ENCODE measurements around the gene METAP1D. TPM values are rescaled to one million over a fixed set of nuclear protein-coding genes. Genes with fewer than 3 reads are reported as not detected.

The METAP1D gene
- total and polyA plus RNA-seq, 2 of the 4 experiments (the other 2 are of a cell fraction) = 3.4 to 5.5 TPM

- Histone ChIP-seq H3K4ac (ENCODE audit: low read depth, low read length) (peak overlapping the region; percentile 69), H4K8ac (ENCODE audit: low read depth in 2 of 2, low read length in 2 of 2) (peak overlapping the region; percentile 64 to 70; a peak in 3 of 4 replicates), H2AFZ (replicated peaks; ENCODE audit: low read length, poor library complexity) (peak overlapping the region; percentile 90), H2AK5ac (ENCODE audit: low read depth, low read length) (no peak overlapping the region), H3K36me3 (ENCODE audit: control insufficient read depth, insufficient read depth, low read length) (no peaks in the 10 kb centered on the region), H4K5ac (ENCODE audit: low read depth, low read length) (no peak overlapping the region; the same call in 1 of the 2 replicates), H3K56ac (ENCODE audit: extremely low read depth, insufficient read depth, low read length) (no peak overlapping the region), H3K4me1 (ENCODE audit: control insufficient read depth, insufficient read depth, low read length) (peaks cover 12% of the 10 kb centered on the region), H4K91ac (ENCODE audit: insufficient read depth, low read depth, low read length) (peak overlapping the region; percentile 18; the same call in 1 of the 2 replicates), H3K14ac (replicated peaks; ENCODE audit: low read depth, low read length) (no peak overlapping the region), H3K27me3 (ENCODE audit: control insufficient read depth, insufficient read depth, low read length) (peaks cover 52% of the 10 kb centered on the region), H2BK20ac (ENCODE audit: low read depth, low read length) (no peak overlapping the region), H2BK120ac (ENCODE audit: low read depth, low read length) (peak overlapping the region; percentile 42; the same call in 1 of the 2 replicates), H2BK5ac (ENCODE audit: low read depth, low read length, poor library complexity, severe bottlenecking) (peak overlapping the region; percentile 48), H3K18ac (ENCODE audit: low read depth, low read length) (peak overlapping the region; percentile 16; the same call in 1 of the 2 replicates), H3K9me1 (ENCODE audit: insufficient read depth, low read length) (peaks cover 5% of the 10 kb centered on the region), H2BK15ac (ENCODE audit: low read depth, low read length) (no peak overlapping the region), H3K27ac (ENCODE audit: insufficient read depth, low read length) (peak overlapping the region; percentile 14; the same call in 1 of the 2 replicates), H3K9me3 (ENCODE audit: control insufficient read depth, insufficient read depth, low read length) (no peaks in the 10 kb centered on the region), H2AK9ac (replicated peaks; ENCODE audit: low read depth, low read length, poor library complexity) (peak overlapping the region; percentile 73), H4K20me1 (ENCODE audit: insufficient read depth, low read length) (peaks cover 3% of the 10 kb centered on the region; the same call in 1 of the 2 replicates), H3K79me1 (ENCODE audit: low read depth in 1 of 2, low read length in 2 of 2) (no peaks in the 10 kb centered on the region), H3K4me2 (ENCODE audit: low read depth, low read length) (peak overlapping the region; percentile 94), H3K23ac (ENCODE audit: low read depth, low read length) (peak overlapping the region; percentile 82; the same call in 1 of the 2 replicates), H3K9ac (ENCODE audit: low read depth, low read length) (peak overlapping the region; percentile 40), H3K4me3 (ENCODE audit: insufficient read depth, low read depth, low read length) (peak overlapping the region; percentile 58)
- dilution Hi-C loops (cut with HindIII; ENCODE audit: low sequenced_read_pairs, unreplicated experiment) (no loop called here), intact Hi-C loops (cut with micrococcal nuclease) (loop anchor here (2.0 kb wide), 1 partner anchor 172 kb away; the partner anchor contains the start of gene HAT1), in situ Hi-C loops (cut with MboI; ENCODE audit: low sequenced_read_pairs) (no loop called here)
- ChIA-PET POLR2A (ENCODE audit: unreplicated experiment) (no interaction called here), CTCF (interaction anchor here (2.3 kb wide), 1 partner anchor 33 kb away, joined by 5 read pairs; no protein-coding TSS in a partner anchor)
- DNase-seq (no peak), ATAC-seq (ENCODE audit: low read depth) (peak; percentile 10)
- BruUV-seq (replicated peaks) = no TSS peak
- 0 out of 2 replicates have a peak, but pooled peaks have one; percentile 49 for TF ChIP-seq MAZ (IDR thresholded peaks at IDR 0.05; ENCODE audit: borderline replicate concordance, low read depth, low read length)
- TF ChIP-seq MXI1 (IDR thresholded peaks at IDR 0.05; ENCODE audit: borderline replicate concordance, low read depth, low read length) = no peak
- 0% methylated on average over 28 of the region's 66 CpGs; no CpG with 5 or more reads in 1 of the 2 experiments for WGBS, 2 experiments (ENCODE audit: extremely low coverage in 2 of 2, insufficient read length in 1 of 2)
Measured at GRCh38 chr2:172094294-172095145, 94.8 kb downstream of the METAP1D start.
